ENCODE results near the gene KLF11.

GRCh38 chr2:9999693-10000092 lies 43.7 kb upstream of the KLF11 start:
- no peak for TF ChIP-seq CTCF (IDR thresholded peaks at IDR 0.05)
- no peak for TF ChIP-seq POLR2A (IDR thresholded peaks at IDR 0.05)
- TF ChIP-seq POLR2AphosphoS5 (IDR thresholded peaks at IDR 0.05), result no peak
- TF ChIP-seq EP300 (IDR thresholded peaks at IDR 0.05), result no peak

Measured in suprapubic skin (tissue), 4 donors.